HG02981 (cell line): ENCODE measurements around the gene PPM1G.

Experiments used
- ATAC-seq: cut with Tn5 transposase; IDR thresholded peaks from one replicate; pipeline ENCODE4 v1.9.1; 2021; ENCODE audit warnings: mild to moderate bottlenecking, moderate library complexity; ENCODE audit not compliant: unreplicated experiment

PPM1G gene

GRCh38 chr2:27416151-27416550, 6.8 kb upstream of the PPM1G start:
- no peak for ATAC-seq

- no peak for ATAC-seq
Observed at GRCh38 chr2:27412419-27413152, 3.2 kb upstream of the PPM1G start.

DNA sequence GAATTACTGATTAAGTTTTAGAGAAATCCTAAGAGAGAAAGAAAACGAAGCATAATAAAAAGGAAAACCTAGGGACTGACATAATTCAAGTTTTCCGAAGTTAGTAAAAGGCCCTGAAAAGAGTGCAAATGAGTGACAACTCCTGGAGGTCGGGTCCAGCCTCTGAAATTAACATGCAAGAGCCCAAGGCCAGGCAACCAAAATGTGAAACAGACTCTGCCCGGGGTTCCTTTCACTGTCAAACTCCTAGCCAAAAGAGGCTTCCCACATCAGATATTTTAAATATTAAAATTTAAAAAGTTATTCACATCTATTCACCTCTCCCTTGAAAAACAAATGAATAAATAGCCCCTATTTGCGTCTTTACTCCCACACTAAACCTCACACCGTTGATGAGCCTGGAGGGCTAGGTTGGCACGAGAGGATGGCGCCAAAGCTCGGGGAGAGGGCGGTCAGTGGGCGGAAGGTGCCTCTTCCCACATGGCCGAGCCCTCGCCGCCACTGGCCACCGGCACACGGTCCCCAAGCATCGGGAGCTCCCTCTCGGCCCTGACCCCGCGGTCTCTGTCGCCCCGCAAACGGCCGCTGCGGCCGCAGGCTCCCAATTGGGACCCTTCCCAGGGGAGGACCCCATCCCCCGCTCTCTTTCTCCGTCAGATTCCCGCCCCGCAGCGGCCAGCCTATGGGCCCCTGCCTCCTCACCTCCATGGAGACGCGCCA, 630 bp downstream of the PPM1G start:
- peak; percentile 32 for ATAC-seq

GRCh38 chr2:27407798-27408491, 1.4 kb downstream of the PPM1G start:
- ATAC-seq = no peak

DNA sequence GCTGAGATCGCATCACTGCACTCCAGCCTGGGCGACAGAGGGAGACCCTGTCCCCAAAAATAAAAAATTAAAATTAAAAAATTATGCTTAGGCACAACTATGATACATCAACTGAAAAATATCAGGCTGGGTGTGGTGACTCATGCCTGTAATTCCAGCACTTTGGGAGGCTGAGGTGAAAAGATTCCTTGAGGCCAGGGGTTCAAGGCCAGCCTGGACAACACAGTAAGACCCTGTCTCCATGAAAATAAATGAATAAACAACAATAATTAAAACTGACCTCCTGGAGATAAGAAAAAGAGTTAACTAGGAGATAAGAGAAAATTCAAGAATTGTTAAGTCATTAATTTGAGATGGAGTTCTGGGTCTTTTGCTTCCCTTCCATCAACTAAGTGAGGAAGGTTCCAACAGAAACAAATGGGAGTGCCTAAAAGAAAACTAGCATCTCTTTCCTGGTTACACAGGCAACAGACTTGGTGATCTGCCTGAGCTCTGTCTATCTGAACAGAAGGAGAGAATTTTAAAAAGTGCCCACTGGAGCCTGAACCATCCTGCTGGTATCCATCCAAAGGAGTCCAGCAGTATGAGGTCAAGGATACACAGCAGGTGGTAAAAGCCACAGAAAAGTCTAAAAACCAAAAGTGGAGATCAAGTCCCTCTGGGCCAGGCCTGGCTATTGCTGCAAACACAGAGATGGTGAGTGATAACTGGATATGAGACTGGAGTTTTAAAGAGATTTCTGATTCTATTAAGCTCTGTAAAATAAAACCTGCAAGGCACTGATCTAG, 8.8 kb downstream of the PPM1G start:
- no peak for ATAC-seq

GRCh38 chr2:27398962-27399361, 10.4 kb downstream of the PPM1G start:
- ATAC-seq = no peak

DNA sequence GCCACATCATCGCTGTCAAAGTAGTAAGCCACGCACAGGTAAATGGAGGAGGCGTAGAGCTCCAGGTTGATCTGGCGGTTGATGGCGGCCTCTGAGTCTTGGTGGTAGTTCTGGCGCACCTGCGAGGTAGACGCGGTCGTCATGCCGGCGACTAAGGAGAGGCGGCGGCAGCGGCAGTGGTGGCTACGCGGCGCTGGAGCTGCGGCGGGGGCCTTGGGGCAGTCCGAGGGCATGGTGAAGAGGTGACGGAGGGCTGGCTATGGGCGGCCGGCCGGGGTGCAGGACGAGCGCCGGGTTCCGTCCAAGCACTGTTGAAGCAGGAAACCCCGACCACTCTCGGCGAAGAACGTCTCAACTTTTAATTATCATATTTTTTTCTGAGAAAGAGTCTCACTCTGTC, 16.2 kb downstream of the PPM1G start:
- ATAC-seq = no peak

GRCh38 chr2:27390822-27391679, 18.3 kb downstream of the PPM1G start:
- no peak for ATAC-seq

GRCh38 chr2:27381577-27382181, 27.7 kb downstream of the PPM1G start:
- no peak for ATAC-seq

DNA sequence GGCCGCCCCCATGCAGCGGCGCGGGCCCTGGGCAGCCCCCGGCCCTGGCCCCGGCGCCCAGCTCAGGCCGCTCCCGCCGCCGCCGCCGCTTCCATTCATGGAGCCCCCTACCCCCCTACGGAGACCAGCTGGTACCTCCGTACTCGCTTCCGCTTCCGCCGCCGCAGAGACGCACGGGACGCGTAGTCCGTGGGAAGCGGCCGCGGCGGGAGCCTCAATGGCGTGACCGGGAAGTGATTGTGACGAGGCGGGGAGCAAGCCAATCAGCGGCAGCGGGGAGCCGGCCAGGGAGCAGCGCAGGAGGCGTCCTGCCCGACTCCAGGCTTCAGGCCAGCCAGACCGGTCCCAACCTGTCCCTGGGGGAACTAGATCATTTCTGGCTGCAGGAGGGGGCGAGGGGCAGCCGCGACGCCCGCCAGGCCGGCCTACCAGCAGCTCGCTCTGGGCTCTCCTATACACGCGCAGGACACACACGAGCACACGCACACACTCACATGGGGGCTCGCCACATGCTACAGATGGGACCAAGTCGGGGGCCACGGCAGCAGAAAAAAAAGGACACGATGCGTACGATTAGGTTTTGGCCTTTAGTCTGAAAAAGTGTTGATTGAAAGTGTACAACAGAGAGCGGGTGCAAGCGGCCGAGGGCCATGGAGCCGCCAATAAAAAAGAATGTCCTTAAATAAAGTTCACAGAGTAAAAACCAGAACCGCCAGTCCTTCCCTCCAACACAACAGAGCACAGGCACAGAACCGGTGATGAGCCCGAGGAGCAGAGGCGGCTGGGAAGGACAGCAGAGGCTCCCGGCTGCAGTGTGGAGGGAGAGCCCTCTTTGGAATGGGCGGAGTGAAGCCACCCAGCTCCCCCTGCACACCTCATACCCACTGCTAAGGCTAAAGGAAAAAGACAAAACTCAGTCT, 28.5 kb downstream of the PPM1G start, which contains the start of gene ZNF513:
ZNF513 (minus strand) TSS at position 109 of the 920 bp plus-strand sequence. CDS start 208 bp downstream, outside the sequence.
- ATAC-seq = peak; percentile 85

DNA sequence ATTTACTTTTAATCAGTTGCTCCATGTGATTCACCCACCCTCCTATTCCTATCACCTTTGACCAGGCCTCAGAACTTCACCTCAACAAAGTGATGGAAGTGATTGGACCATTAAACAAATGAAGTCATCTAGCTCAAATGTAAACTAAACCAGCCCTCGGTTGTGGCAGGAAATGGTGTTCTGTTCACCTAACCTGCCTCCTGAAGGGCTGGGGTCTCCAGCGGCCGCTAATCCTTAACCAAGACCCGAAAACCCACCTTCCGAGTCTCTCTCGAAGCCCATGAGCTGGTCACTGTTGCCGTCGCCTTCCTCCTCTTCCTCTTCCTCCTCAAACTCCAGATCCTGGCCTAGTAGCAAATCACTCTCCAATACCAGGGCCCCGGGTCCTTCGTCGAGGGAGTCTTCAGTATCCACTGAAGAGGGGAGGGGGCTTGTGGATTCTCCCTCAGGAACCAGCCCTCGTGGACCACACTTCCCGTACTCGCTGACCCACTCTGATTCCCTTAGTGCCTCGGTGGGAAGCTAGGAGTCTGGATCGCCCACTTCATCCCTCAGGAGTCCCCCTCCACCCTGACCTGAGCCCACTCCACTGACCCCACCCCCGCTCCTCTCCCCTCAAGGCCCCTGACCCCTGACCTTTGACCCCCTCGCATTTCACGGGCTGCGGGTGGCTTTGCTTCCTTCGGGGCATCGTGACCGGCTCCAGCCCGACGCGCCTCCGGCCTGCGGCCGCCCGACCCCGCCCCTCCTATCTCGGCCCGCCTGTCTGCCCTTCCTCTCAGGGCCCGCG, 29.4 kb downstream of the PPM1G start:
- peak; percentile 27 for ATAC-seq

DNA sequence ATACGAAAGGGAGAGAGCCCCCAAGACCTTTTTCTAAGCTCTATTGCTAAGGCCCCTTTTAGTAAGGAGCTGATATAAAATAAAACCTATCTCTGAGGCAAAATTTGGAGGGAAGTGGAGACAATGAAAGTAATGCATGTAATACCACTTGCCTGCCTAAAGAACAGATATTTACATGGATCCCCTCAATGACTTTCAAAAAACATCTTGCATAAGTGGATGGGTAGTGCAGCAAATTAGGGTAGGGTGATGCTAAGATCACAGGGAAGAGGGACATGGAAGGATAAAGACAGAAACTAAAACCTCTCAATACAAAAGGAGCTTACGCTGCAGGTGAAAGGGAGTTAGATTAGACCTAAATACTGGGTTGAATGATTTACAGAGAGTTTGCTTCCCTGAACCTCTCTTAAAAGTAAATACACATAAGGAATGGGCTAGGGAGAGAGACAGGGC, 30.0 kb downstream of the PPM1G start:
- ATAC-seq = no peak

DNA sequence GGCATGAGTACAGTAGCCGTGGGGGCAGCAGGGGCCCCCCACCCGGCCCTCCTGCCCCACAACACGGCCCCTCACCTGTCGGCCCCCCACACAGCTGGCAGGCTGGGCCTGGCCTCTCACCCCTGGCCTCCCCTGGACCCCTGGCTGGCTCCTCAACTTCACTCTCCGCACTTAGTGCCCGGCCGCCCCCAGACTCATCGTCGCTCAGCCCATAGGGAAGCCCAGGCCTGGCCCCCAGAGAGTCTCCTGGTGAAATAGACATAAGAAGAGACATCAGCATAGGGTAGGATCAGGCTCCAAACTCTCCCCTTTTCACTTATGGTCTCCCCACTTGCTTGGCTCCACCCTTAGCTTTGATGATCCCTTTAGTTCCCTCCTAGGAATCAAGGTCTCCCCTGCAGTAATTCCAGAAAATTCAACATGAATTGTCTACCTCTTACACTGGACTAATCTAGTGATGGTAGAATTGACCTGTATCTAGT, 30.5 kb downstream of the PPM1G start:
- ATAC-seq = no peak

DNA sequence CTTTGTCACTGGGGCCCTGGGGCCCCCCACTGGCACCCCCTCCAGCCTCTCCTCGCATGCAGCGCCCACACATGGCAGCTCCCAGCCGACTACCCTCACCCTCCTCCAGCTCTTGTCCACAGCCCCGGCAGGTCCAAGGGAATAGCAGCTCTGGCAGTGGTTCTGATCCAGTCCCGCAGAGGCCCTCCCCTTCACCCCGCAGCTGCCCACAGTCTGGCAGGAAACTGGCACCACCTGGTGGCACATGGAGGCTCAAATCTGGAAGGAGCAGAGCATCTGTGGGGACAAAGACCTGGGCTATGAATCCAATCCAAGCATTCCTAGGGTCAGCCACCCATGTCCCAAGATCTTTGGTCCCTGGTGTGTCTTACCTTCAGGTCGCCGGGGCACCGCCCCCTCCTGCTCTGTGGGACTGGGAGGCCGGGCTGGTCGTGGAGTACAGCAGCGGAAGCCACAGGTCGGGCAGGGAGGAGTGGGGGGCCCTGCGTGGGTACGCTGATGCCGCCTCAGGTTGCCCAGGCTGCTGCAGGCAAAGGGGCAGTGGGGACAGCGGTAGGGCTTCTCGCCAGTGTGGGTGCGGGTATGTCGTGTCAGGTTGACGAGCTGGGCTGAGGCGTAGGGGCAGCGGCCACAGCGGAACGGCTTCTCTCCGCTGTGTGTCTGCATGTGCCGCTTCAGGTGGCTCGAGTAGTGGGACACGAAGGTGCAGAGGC, 31.1 kb downstream of the PPM1G start:
- no peak for ATAC-seq

DNA sequence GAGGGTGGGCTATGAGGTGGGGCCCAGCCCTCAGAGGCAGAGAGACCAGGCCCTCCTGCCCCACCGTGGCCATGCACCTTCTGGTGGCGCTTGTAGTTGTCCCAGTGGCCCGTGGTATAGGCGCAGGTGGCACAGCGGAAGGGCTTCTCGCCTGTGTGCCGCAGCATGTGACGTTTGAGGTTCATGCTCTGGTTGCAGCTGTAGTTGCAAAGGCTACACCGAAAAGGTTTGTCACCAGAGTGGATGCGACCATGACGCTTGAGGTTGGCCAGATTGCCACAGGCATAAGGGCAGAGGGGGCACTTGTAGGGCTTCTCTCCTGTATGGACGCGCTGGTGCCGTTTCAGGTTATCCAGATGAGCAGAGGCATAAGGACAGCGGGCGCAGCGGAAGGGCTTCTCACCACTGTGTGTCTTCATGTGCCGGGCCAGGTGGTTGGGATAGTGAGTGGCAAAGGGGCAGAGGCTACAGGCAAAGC, 31.7 kb downstream of the PPM1G start:
- no peak for ATAC-seq

DNA sequence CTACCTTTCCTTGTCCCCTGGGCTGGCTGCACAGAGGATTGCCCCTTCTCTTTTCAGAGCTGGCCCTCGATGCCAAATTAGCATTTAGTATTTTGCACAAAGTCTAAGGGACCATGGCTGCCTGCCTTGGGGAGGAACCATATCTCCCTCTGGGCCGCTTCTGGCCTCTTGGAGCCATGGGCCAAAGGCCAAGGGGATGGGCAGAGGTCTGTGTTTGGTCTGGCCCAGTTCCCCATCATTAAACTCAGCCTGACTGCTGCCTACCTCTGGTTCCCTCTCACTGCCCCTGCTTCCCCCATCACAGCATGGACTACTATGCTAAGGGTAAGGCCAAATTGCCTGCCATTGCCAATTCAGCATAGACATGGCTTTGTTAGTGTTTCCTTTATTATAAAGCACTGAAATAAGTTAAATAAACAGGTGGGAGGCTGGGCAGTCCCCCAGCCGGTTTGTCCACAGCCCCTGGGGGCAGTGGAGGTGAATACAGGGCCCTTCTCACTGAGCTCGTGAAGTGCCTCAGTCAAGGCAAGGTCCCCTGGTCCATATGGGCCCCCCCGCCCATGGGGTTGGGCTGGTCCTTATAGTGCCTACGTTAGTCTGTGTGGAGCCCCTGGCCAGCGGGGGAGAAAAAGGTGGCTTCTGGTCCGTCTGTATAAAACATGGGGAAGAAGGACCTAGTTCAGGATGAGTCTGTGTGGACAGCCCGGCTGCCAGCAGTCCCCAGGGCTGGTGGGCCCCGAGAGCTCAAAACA, 32.3 kb downstream of the PPM1G start:
- ATAC-seq = no peak
